GM20431 (cell line): ENCODE results near the gene IQCH.

Source experiments
- in situ Hi-C: fragments of 300-500 bp; cut with MseI, MboI; formaldehyde crosslinking; loops from one replicate; pipeline ENCODE4 v1.15.0; 2020; ENCODE audit warnings: low sequenced_read_pairs; ENCODE audit not compliant: unreplicated experiment

IQCH gene

DNA sequence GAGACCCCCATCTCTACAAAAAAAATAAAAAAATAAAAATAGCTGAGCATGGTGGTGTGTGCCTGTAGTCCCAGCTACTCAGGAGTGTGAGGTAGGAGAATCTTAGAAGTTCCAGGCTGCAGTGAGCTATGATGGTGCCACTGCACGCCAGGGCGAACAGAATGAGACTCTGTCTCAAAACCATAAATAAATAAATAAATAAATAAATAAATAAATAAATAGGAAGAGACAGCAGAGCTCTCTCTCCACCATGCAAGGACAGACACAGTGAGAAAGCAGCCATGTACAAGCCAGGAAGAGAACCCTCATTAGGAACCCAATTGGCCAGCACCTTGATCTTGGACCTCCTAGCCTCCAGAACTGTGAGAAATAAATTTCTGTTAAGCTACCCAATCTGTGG lies 261.0 kb downstream of the IQCH start:
- in situ Hi-C loops = no loop called here

DNA sequence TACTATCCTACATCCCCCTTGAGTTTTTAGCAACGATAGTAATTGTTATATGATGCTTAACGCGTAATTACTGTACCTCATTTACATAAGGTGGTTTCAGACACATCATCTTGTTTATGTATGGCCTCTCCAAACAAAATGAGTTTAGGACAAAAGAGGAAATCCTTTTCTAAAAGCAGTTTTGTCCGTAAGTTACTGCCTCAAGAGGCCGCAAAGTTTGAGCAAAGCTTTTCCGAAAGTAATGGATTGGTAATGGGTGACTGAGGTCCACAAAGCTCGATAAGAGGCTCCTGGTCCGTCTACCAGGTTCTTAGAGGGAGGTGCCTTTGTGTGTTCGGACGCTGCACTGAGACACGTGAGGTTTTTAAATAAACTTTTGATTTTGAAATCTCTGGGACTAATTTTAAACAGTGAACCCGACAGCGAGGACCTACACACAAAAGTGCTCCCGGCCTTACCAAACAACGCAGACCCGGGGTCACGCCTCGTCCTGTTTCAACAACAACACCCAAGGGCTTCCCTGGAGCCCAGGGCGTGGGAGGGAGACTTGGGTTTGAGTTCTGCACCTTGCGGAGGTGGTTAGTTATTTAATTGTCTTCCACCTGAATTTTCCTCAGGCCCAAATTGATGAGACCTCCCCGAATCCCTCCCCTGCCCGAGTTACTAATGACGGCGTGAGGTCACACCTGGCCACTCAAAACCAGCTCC lies 265.9 kb downstream of the IQCH start:
- in situ Hi-C loops = no loop called here

DNA sequence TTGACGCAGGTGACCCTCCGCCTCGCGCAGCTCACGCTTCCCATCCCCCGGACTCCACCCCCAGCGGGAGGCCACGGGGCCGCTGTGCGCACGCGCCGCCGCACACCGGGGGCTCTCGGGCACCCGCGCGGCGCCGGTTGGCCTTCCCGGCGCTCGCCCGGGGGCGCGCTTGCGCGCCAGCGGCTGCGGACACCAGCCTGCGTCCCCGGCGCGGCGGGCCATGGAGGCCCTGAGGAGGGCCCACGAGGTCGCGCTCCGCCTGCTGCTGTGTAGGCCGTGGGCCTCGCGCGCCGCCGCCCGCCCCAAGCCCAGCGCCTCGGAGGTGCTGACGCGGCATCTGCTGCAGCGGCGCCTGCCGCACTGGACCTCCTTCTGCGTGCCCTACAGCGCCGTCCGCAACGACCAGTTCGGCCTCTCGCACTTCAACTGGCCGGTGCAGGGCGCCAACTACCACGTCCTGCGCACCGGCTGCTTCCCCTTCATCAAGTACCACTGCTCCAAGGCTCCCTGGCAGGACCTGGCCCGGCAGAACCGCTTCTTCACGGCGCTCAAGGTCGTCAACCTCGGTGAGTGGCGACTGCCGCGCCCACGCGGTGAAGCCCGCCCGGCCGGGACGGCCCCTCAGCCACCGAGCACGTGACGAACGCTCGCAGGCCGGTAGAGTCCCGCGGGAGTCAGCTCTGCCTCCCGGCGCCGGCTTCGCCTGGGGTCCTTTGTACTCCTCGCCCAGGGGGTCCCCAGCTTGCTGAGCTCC lies 266.6 kb downstream of the IQCH start, which contains the start of gene C15orf61:
Gene C15orf61, plus strand, starts transcription at position 103 of the 754 bp plus-strand sequence. Its CDS starts 118 bp downstream, at position 221.
- in situ Hi-C loops = no loop called here

DNA sequence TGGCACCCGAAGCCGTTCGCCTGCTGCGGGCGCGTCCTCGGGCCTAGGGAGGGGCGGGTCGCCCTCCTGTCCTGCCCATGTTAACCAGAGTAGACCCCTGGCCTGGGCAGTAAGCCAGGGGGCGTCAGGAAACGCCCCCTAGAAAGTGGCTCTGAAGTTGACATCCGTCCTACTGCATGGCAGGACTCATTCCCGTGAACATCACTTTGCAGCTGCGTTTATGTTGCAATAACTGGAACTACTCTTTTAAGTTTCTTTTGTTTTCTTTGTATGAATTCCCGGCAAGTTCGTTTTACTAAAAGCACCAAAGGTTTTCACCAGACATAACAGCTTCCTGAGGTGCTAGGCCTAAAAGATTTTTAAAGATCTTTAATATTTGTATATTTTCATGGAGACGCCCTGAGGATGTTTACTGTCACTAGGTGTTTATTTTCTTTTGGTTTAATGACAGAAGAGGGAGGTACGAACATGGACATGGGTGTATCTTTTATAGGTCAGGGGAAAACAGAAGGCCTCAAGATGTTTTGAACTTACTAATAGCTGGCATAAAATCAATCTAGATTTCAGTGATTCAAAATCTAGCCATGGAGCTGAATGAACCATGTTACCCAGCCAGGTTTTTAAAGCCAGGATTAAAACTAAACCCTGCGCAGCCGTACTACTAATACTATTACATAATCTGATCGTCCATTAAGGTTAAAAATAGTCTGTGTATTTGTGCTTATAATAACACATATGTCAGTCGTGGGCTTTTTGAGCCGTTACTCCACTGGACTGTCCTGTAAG lies 267.4 kb downstream of the IQCH start:
- in situ Hi-C loops = no loop called here

DNA sequence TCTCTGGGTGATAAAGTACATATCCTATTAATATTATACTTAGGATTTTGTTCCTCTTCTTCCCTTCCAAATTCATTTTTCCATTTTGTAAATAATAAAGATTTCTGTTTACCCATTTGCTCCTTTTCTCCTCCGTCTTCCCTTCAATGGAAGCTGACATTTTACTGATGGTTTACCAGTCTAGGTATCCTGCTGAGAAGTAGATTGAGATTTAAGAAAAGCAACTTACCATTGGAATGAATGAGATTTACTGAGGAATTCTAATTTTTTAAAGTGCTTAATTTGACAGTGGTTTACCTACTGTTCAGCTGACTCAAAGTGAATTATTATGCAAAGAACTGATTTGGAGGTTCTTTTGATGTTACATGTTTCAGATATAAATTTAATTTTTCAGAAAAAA lies 268.7 kb downstream of the IQCH start:
- in situ Hi-C loops = no loop called here

DNA sequence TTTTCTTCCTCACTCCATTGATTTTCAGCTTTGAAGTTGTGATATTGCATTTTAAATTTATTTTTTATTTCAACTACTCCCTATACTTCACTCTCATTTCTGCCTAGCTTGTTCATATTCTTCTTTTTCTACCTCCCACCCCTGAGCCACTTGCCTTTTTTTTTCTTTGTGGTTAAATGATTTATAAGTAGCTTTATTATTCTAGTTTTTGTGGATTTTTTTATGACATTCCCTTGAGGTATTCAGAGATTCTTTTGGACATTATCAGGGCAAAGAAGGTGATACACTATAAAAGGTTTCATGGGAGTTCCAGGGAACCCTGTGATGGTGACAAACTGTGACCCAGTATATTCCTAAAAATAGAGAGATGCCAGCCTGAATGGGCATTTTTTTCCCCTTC lies 269.6 kb downstream of the IQCH start:
- in situ Hi-C loops = no loop called here

DNA sequence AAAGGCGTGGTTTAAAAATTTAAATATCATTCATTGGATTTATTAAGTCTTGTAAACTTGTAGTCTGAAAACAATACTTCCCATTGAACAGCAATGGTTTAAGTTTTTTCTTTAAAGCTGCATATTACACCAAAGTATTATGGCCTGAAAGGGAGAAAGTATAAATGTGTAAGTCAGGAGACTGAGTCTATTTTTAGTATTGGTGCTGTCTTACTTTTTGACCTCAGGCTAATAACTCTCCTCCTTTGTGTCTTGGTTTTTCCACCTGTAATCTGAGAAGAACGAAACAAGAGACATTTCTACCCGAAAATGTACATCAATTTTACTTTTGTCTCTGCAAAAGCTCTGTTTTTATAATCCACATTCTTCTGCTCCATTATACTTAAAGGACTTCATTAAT lies 273.9 kb downstream of the IQCH start:
- in situ Hi-C loops = no loop called here

DNA sequence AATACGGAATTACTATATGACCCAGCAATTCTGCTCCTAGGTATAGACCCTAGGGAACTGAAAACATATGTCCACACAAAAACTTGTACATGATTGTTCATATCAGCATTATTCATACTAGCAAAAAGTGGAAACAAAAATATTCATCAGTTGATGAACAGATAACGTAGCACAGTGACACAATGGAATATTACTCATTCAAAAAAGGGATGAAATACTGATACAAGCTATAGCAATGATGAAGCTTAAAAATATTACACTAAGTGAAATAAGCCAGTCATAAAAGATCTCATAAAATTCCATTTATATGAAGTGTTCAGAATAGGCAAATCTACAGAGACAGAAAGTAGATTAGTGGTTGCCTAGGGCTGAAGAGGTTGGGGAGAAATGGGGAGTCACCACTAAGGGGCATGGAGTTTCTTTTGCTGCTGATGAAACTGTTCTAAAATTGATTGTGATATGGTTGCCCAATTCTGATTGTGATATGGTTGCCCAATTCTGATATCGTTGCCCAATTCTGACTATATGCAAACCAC lies 276.9 kb downstream of the IQCH start:
- in situ Hi-C loops = no loop called here

DNA sequence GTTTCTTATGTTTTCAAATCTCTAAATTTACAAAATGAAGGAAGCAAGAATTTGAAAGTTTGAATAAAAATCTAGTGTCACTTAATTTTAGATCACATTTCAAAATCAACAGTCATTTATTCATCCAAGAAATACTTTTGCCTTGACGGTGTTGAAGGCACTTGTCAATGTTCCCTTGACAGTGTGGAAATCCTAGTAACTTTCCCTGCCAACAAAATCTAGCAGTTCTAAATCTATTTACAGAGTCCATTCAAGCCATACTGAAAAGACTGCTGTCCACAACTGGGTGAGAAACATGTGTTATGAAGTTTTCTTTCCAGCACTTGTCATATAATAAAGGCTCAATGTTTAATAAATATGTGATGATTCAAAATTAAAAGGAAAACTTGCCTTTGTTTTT lies 279.3 kb downstream of the IQCH start:
- in situ Hi-C loops = no loop called here

DNA sequence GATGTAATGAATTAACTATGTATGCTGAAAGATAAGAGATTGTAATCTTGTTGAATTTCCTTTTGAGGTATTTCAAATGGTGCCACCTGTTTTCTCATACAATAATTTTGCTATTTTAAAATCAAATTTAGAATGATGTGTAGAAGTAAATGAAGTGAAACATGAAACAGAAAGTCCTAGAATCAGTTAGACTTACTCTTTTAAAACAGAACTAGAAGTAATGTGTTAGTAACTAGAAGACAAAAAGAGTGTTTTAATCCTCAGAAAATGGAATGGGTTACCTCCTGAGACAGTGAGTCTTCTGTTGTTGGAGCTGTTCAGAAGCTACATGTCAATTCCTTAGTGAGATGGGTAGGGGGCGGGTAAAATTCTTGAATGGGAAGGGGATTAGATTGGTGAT lies 279.8 kb downstream of the IQCH start:
- in situ Hi-C loops = no loop called here

DNA sequence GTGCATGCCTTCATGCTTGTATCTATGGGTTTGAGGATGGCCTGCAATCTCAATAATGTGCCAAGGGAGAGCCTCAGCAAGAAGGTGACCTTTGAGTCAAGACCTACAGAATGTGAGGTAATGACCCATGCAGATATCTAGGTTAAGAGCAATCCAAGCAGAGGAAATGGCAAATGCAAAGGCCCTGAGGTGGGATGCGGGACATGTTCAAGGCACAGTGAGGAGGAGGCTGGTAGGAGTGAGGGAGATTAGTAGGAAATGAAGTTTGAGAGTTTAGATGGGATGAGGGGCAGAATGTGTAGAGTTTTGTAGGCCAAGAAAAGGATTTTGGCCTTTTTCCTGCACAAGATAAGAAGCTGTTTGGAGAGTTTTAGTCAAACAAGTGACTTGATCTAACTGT lies 283.2 kb downstream of the IQCH start:
- in situ Hi-C loops = no loop called here

DNA sequence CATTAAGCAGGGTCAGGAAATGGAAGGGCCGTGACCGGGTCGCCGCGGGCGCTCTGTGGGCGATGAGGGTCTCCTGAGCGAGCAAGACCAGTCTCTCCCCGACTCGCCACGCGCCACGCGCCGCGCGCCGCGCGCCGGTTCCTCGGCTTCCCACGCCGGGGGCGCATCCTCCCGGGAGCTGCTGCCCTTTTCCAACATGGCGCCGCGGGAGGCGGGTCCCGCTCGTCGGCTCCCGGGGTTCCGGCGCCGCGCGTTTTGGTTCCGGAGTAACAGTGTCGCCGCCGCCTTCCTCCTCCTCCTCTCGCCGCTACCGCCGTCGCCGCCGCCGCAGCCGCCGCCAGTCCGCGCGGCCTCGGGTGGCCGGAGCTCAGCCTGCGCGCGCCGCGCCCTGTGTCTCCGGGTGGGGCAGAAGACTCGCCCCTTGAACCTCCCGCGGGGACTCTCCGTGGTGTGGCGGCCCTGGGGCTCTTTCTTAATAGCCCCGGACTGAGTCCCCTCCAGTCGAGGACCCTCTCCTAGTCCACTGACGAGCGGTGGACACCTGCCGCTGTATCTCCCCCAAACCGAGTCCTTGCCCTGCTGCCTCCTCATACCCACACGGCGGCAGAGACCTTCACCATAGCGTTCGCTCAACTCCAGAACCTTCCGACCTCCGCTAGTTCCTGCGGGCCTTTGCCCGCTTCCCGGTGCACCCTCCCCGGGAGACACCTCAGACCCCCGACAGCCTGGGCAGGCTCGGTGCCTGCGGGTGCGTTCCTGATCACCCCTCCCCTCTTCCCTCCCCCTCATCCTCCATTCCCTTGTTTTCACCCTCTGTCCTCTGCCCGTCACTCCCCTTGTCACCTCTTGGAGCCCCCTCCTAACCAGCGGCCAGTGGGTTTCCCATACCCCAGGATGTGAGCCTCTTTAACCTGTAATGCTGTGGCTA lies 288.1 kb downstream of the IQCH start, which contains the start of gene MAP2K5:
Gene MAP2K5, plus strand, starts transcription at position 284 of the 928 bp plus-strand sequence. Its CDS starts 633 bp downstream, at position 917.
- in situ Hi-C loops = no loop called here

DNA sequence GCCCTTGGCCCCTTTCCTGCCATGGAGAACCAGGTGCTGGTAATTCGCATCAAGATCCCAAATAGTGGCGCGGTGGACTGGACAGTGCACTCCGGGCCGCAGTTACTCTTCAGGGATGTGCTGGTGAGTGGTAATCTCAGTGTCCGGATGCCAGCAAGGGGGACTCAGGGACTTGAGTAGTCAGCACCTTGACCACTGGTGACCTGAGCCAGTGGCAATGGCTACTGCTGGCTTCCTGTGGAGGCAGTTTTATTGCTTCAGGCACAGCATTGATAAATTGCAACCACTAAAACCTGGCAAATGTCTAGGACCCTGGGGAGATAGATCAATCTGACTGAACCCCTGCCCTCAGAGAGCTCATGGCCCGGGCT lies 288.7 kb downstream of the IQCH start:
- in situ Hi-C loops = no loop called here

DNA sequence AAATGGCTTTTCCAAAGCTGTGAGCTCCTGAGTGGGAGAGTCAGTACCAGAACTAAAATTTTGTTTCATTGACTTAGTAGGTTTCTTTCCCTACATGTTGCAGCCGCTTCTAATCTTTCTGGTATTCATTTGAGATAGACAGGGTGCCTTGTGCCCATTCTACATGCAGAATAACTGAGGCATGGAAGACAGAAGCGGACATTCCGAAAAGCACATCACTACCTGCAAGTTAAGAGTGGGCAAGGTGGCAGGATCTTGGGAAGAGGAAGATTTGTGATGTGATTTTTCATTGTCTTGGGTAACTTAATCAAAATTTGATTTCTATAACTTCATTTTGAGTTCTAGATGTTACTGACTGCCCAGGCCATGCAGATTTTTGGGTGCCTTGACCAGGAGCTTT lies 289.9 kb downstream of the IQCH start:
- in situ Hi-C loops = no loop called here

DNA sequence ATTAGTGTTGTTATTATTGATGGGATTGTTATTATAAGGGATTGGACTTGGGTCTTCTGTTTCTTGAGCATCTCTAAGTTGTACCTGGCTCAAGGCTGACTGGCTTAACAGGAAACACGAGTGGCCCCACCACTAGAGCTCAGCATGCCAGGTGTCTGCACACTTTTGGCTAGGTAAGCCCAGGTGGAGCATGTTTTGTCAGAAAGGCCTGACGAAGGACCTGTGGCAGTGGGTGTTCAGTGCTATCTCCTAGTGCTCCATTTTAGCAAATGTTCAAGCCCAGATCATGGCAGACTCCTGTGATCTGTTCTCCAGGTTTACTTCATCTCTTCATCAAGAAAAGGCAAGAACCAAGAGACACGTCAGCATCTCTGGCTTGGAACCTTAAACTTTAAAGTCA lies 291.3 kb downstream of the IQCH start:
- in situ Hi-C loops = no loop called here

DNA sequence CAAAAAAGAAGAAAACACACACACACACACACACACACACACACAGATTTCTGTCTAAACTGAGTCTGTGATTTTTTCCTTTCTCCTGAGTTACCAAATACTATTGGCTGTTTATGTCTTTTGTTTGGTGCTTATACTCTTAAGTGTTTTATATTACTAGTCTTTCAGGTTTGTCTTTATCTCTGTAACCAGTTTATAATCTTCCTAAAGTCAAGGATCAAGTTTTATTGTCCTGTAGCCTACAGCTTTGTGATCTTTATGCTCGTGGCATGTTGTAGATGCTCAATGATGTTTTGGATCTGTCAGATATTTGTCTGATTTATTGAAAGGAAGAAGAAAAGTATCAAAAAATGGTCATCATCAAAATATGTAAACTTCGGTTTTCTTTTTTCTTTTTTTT lies 292.5 kb downstream of the IQCH start:
- in situ Hi-C loops = no loop called here

DNA sequence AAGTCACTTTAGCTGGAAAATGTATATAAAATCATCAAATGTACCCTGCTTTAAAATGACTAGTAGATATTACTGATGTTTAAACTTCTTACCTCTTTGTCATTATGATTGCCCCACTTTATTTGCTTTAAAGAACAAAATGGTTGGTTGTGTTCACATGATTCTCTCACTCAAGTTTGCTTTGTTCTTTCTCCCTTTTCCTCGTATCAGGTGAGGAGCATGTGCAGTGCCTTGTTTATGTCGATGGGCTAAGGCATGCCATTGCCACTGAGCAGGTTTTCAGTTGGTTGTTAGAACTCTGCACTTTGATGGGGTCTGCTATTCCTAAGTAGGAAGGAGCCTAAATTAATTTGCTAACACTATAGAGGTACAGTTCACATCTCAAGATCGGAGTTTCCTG lies 293.2 kb downstream of the IQCH start:
- in situ Hi-C loops = no loop called here

DNA sequence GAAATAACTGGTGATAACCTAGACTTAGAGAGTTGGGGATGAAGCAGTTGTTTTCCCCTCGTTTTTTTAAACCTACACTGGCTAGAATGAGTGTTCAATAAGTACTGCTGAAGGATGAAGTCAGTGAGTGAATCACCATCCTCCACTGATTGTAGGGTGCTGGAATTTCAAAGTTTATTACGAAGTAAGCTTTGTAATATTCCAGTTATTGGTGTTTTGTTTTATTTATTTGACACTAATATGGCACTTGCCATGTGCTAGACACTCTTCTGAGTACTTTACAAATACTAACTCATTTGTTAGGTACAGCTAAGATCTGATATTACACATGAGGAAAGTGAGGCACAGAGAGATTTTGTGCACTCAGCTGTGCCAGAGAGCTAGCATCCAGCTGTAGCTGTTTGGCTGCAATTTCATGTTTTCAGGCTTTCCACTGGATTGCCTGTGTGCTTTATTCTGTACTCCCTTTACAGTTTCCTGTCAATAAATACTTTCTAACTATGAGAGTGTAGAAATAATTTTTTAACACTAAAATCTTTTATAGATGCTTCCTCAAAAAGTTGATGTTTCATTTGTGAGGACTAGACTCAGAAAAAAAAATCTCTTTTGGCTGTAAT lies 293.8 kb downstream of the IQCH start:
- in situ Hi-C loops = no loop called here
